ENCODE results near the gene TNIK.

TNIK gene

DNA sequence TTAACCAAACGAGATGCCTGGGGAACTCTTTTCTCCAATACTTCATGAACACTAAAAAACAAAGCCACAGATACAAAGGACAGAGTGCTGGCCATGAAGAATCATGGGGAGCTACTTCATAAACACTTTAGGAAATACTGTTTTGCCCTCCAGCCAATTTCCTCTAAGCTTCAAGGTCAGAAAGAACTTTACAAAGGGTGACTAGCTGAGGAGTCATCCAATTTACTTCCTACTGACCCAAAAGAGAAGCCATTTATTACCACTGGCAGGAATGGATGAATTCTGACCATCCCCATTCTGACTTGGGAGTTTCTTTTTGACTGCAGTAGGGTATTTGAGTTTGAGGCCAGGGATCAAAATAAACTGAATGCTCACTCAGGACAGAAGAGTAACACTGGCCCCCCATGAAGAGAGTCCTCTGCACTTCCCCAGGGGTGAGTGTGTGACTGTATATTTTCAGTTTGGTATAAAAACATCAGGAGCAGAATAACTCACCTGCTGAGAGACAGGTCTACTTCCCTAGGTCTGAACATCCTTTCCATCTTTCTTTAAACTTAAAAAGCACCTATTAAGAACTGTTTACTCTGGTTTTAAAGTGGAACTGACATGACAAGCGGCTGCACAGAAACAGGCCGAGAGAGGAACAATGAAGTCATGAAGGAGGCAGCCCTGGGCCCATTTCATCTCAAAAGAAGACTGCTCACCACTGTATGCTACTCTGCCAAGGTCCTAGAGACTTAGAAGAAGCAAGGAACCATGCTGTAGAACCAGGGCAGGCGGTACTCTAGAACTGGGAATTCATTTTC is 203.6 kb downstream of the TNIK start:
- no peak overlapping the region for H3K4me2 ChIP-seq
- H3K4me3 ChIP-seq (IDR thresholded peaks at IDR 0.05; ENCODE audit: insufficient read depth, low read depth, low read length) = no peak overlapping the region
- H4K20me1 ChIP-seq (ENCODE audit: insufficient read depth) = no peaks in the 10 kb centered on the region
- no peaks in the 10 kb centered on the region for H3K36me3 ChIP-seq (ENCODE audit: insufficient read depth)
- H3K79me2 ChIP-seq (ENCODE audit: insufficient read depth, low read depth) = no peaks in the 10 kb centered on the region
- TF ChIP-seq, protein P1, sequence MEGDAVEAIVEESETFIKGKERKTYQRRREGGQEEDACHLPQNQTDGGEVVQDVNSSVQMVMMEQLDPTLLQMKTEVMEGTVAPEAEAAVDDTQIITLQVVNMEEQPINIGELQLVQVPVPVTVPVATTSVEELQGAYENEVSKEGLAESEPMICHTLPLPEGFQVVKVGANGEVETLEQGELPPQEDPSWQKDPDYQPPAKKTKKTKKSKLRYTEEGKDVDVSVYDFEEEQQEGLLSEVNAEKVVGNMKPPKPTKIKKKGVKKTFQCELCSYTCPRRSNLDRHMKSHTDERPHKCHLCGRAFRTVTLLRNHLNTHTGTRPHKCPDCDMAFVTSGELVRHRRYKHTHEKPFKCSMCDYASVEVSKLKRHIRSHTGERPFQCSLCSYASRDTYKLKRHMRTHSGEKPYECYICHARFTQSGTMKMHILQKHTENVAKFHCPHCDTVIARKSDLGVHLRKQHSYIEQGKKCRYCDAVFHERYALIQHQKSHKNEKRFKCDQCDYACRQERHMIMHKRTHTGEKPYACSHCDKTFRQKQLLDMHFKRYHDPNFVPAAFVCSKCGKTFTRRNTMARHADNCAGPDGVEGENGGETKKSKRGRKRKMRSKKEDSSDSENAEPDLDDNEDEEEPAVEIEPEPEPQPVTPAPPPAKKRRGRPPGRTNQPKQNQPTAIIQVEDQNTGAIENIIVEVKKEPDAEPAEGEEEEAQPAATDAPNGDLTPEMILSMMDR (conservative IDR thresholded peaks at IDR 0.05; ENCODE audit: low read depth, low read length) = no peak
- H3K4me1 ChIP-seq (ENCODE audit: low read depth, poor library complexity, severe bottlenecking) = no peaks in the 10 kb centered on the region
- no peak overlapping the region for H3K27ac ChIP-seq
- no peak overlapping the region for H3K9ac ChIP-seq
- H2AFZ ChIP-seq (ENCODE audit: low read depth) = no peak overlapping the region
- H3K27me3 ChIP-seq (ENCODE audit: insufficient read depth, low read depth) = no peaks in the 10 kb centered on the region

DNA sequence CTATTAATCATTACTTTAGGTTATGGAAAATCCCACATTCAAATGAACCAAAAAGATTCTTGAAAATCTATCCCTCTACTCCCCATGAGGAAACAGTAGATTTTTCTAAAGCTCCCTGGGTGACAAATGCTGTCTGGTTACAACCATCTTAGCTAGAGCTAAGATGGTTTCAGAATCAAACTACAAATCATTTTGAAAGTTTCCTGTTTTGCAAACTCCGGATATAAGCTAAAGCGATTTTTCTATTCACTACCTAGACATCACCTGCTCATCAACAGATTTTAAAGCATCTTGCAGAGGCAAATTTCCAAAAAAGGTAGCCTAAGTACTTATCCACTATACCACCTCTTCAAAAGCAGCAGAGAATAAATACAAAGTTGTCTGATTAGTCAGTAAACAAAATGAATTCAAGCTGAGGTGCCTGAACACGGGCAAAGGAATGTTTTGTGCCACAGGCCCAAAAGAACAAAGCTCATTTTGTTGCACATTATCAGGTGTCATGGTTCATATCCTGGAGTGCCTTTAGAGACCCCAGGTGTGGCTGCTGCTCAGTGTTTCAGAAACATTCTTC is 204.9 kb downstream of the TNIK start:
- Histone ChIP-seq H3K4me1 (ENCODE audit: low read depth, poor library complexity, severe bottlenecking) (no peaks in the 10 kb centered on the region), H2AFZ (ENCODE audit: low read depth) (no peak overlapping the region), H3K9ac (no peak overlapping the region)

DNA sequence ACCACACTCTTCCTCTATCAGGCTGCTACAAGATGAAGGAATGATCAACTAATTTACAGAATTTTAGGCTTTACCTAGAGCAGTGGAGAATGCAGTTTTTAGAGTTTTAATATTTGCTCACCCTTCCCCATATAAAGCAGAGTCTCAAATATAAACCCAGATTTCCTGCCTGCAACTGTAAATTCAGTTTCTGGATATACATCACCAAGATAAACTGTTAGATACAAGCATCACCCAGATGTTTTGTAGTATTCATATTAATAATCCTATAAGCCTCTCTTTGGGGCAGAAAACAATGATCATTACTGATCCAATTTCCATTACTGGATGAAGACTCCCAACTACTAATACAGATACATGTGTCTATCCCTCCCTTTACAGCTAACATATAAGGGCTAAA is 205.9 kb downstream of the TNIK start:
- H3K79me2 ChIP-seq (ENCODE audit: insufficient read depth, low read depth) = no peaks in the 10 kb centered on the region
- TF ChIP-seq, protein P1 (conservative IDR thresholded peaks at IDR 0.05; ENCODE audit: low read depth, low read length) = no peak
- no peak overlapping the region for H3K9ac ChIP-seq
- no peak overlapping the region for H3K4me3 ChIP-seq (IDR thresholded peaks at IDR 0.05; ENCODE audit: insufficient read depth, low read depth, low read length)
- H4K20me1 ChIP-seq (ENCODE audit: insufficient read depth) = no peaks in the 10 kb centered on the region
- H3K4me1 ChIP-seq (ENCODE audit: low read depth, poor library complexity, severe bottlenecking) = no peaks in the 10 kb centered on the region
- no peaks in the 10 kb centered on the region for H3K36me3 ChIP-seq (ENCODE audit: insufficient read depth)
- no peak overlapping the region for H2AFZ ChIP-seq (ENCODE audit: low read depth)
- no peak overlapping the region for H3K27ac ChIP-seq
- no peaks in the 10 kb centered on the region for H3K27me3 ChIP-seq (ENCODE audit: insufficient read depth, low read depth)
- H3K4me2 ChIP-seq = no peak overlapping the region

More for the DNA sequence above, 204.9 kb downstream of the TNIK start:
- no peak overlapping the region for H3K4me2 ChIP-seq
- H3K79me2 ChIP-seq (ENCODE audit: insufficient read depth, low read depth) = no peaks in the 10 kb centered on the region
- no peaks in the 10 kb centered on the region for H3K36me3 ChIP-seq (ENCODE audit: insufficient read depth)
- TF ChIP-seq, protein P1 (conservative IDR thresholded peaks at IDR 0.05; ENCODE audit: low read depth, low read length) = no peak
- H3K27me3 ChIP-seq (ENCODE audit: insufficient read depth, low read depth) = no peaks in the 10 kb centered on the region
- no peaks in the 10 kb centered on the region for H4K20me1 ChIP-seq (ENCODE audit: insufficient read depth)
- H3K4me3 ChIP-seq (IDR thresholded peaks at IDR 0.05; ENCODE audit: insufficient read depth, low read depth, low read length) = no peak overlapping the region
- no peak overlapping the region for H3K27ac ChIP-seq

DNA sequence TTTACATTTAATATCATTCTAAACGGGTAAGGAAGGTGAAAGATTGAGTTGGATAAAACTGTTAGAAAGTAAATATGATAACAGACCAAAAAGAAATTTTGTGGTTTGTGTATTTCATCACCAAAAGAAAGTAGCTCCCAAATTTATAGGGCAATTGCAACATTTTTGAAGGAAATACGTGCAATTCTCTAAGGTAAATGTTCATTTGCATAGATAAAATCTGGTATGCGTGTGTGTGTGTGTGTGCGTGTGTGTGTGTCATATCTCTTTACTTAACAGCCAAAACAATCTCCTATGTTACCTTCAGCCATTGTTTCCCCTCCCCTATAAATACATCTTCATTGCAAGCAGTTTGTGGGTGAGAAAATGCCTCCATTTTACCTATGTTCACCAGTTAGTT is 208.4 kb downstream of the TNIK start:
- TF ChIP-seq, protein P1 (conservative IDR thresholded peaks at IDR 0.05; ENCODE audit: low read depth, low read length) = no peak
- Histone ChIP-seq H4K20me1 (ENCODE audit: insufficient read depth) (no peaks in the 10 kb centered on the region), H3K27me3 (ENCODE audit: insufficient read depth, low read depth) (no peaks in the 10 kb centered on the region), H2AFZ (ENCODE audit: low read depth) (no peak overlapping the region), H3K27ac (no peak overlapping the region), H3K4me3 (IDR thresholded peaks at IDR 0.05; ENCODE audit: insufficient read depth, low read depth, low read length) (no peak overlapping the region), H3K4me1 (ENCODE audit: low read depth, poor library complexity, severe bottlenecking) (no peaks in the 10 kb centered on the region), H3K4me2 (no peak overlapping the region), H3K79me2 (ENCODE audit: insufficient read depth, low read depth) (no peaks in the 10 kb centered on the region), H3K36me3 (ENCODE audit: insufficient read depth) (no peaks in the 10 kb centered on the region), H3K9ac (no peak overlapping the region)
